NCI-H748 treated with DMSO at 0.1 percent for 48 hours (cell line): ENCODE measurements around the gene NUP85.
"Not testable (repeated sequence)": the region's sequence is repeated elsewhere in the genome, so short reads cannot be mapped to it uniquely, and the experiment has no call there.

Source experiments
- DNase-seq: peaks from one replicate; lab custom pipeline; 2025; lab: John Stamatoyannopoulos, UW

NUP85 gene

DNA sequence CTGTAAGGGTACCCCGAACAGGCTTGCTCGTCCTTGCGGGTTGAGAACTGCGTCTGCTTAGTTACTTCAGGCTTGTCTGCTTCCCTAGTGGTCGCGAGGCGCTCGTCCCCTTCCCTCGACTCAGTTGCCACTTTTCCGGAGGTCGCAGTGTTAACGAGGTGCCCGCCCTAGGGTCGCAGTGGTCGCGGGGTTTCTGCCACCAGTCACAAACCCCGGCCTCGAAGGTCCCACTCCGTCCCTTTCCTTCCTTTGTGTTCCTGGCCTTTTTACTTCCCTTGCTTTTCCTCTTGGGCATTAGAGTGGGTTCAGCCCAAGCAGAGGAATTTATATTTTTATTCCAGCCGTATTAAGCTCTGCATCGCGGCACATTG lies 299 bp downstream of the NUP85 start:
- no peak for DNase-seq

GRCh38 chr17:75207050-75207407 lies 1.6 kb downstream of the NUP85 start:
- not testable (repeated sequence) for DNase-seq

- no peak for DNase-seq
These were observed 2.3 kb downstream of the NUP85 start for GRCh38 chr17:75207760-75208159.

DNA sequence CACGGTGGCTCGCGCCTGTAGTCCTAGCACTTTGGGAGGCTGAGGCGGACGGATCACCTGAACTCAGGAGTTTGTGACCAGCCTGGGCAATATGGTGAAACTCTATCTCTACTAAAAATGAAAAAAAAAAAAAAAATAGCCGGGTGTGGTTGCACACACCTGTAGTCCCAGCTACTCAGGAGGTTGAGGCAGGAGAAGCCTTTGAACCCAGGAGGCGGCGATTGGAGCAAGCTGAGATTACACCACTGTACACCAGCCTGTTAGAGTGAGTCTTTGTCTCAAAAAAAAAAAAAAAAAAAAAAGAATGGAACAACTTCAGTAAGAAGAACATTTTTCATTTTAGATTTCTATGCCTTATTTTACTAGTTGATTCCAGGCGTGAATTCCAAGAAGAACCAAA lies 2.7 kb downstream of the NUP85 start:
- no peak for DNase-seq

DNA sequence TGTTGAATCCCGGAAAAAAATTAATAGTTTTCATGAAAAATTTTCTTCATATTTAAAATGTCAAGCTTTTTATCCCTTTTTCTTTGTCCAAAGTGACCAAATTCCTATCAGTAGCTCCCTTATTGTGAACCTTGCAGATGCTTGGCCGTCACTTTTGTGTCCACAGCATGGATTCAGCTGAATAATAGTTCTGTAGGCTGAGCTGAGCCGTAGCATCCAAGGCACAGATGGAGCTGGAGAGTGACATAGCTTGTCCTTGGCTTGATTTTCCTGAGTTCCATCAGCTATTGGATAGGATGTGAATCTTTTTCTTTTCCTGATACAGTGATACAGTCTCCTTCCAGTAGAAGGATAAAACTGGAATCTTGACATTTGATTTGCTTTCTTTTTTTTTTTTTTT lies 3.6 kb downstream of the NUP85 start:
- DNase-seq = no peak

DNA sequence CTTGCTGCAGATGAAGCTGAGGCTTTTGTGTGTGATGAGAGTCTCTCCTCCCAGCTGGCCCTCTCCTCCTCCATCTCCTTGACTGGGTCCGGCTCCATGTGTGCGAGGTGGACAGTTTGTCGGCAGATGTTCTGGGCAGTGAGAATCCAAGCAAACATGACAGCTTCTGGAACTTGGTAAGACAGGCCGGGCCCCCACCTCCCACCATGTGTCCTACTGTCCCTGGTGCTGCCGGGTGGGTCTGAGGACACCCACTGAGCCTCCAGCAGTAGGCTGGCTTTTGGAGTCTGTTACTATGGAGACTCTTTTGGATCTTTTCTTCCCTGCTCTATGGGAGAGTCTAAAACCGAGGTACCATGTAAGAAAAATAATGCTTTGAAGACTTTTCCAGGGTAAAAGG lies 12.7 kb downstream of the NUP85 start:
- no peak for DNase-seq

DNA sequence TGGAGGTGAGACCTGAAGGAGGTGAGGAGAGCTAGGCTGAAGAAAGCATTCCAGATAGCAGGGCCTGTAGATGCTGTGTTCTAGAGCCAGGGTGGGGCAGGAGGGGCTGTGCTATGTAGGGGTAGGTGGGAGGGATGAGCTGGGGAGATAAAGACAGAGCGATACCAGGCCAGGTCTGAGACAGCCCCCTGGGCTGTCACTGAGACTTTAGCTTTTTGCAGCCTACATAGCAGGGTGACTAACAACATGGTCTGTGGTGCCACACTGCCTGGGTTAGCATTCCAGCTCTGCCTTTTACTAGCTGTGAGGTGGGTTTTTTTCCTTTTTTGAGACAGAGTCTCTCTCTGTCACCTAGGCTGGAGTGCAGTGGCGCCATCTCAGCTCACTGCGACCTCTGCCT lies 14.3 kb downstream of the NUP85 start:
- DNase-seq = no peak

GRCh38 chr17:75225016-75225415 lies 19.5 kb downstream of the NUP85 start:
- DNase-seq = no peak

GRCh38 chr17:75227729-75228128 lies 22.2 kb downstream of the NUP85 start:
- no peak for DNase-seq

GRCh38 chr17:75228305-75228704 lies 22.8 kb downstream of the NUP85 start:
- DNase-seq = no peak

DNA sequence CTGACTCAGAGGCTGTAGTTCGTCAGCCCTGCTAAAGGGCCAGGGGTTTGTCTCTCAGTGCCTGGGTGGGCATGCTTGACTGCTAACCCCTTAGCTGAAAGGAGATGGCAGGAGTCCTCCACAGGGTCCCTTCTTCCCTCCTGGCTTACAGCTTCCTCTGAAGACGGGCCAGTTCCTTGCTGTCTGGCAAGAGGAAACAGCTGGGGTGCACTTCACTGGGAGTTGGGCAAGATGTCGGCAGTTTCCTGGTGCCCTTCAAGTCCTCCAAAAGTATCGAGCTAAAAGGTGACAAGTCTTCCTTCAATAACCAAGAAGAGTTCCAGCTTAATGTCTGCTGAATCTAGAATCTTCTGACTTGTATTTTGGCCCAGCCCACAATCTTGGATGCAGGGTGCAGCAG lies 23.4 kb downstream of the NUP85 start:
- DNase-seq = no peak

DNA sequence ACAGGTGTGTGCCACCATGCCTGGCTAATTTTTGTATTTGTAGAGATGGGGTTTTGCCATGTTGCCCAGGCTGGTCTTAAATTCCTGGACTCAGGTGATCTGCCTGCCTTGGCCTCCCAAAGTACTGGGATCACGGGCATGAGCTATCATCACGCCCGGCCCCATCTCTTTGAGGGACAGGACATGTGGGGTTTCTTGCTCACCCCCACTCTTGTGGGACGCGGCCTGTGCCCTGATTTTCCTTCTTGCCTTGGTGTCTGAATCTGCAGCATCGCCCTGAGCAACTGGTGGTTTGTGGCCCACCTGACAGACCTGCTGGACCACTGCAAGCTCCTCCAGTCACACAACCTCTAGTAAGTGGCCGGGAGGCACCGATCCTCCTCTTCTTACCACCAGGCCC lies 25.6 kb downstream of the NUP85 start:
- DNase-seq = no peak

GRCh38 chr17:75231741-75232464 lies 26.4 kb downstream of the NUP85 start:
- no peak for DNase-seq

GRCh38 chr17:75232786-75233185 lies 27.3 kb downstream of the NUP85 start:
- DNase-seq = no peak

DNA sequence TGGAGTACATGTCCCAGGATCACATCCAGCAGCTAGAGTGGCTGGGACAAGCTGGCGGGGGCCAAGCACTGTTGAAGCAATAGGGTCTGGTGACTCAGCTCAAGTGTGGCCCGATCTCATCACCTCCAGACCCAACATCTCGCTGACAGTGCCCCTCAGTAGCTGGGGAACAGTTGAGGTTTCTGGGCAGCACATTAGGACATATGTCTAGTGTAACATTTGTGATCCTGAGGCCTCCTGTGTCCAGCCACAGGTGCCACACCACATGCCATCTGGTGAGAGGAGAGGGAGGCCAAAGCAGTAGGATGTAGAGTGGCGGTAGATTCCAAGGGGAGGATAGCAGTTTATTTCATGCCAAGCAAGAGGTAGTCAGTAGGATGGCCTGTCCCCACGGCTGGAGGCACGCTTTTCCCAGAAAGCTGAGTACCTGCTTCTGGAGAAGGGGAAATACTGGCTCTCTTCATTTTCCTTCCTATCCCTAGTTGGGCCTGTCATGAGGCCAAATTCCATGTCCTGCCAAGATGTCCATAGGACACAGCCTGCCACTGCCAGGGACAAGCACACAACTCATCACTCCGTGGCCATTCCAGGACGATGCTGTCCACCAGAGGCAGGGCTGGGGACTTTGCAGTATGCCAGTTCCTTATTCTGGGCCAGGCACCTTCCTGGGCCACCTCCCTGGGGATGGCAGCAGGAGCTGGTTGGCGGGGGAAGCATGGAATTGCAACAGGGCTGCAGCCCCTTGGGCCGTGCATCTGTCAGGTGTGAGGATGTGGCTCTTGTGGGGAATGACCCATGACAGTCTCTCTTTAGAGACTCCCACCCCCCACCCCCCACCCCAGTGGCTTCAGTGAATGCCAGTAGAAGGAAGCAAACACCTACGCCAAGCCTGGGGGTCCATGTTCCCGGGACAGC lies 31.9 kb downstream of the NUP85 start:
- no peak for DNase-seq

DNA sequence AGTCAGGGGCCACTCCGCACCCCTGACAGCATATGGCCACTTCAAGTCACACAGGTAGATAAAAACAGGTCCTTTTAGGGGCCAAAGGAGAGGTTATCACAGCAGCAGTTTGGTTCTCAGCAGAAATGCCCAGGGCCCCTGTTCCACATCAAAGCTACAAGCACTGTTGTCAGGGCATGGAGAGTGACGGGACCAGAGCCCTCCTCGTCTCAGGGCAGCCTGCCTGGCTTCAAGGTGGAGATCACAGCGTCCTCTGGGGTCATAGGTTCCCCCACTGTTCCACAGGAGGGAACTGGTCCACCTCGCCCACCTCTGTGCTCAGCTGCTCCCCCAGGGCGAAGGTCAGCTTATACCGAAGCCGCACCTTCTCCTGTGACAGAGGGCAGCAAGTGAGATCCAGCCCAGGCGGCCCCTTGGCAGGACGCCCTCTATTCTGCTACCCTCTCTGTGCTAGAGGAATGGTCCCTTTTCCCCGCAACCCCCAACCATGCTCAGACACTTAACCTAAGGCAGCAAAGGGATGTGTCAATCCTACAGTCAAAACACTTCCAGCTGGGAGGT lies 32.6 kb downstream of the NUP85 start:
- DNase-seq = no peak

- peak; percentile 15 for DNase-seq
These were observed 33.3 kb downstream of the NUP85 start for GRCh38 chr17:75238684-75239191.

GRCh38 chr17:75239214-75239613 lies 33.7 kb downstream of the NUP85 start:
- no peak for DNase-seq

- no peak for DNase-seq
These were observed 34.4 kb downstream of the NUP85 start for GRCh38 chr17:75239778-75240393.

DNA sequence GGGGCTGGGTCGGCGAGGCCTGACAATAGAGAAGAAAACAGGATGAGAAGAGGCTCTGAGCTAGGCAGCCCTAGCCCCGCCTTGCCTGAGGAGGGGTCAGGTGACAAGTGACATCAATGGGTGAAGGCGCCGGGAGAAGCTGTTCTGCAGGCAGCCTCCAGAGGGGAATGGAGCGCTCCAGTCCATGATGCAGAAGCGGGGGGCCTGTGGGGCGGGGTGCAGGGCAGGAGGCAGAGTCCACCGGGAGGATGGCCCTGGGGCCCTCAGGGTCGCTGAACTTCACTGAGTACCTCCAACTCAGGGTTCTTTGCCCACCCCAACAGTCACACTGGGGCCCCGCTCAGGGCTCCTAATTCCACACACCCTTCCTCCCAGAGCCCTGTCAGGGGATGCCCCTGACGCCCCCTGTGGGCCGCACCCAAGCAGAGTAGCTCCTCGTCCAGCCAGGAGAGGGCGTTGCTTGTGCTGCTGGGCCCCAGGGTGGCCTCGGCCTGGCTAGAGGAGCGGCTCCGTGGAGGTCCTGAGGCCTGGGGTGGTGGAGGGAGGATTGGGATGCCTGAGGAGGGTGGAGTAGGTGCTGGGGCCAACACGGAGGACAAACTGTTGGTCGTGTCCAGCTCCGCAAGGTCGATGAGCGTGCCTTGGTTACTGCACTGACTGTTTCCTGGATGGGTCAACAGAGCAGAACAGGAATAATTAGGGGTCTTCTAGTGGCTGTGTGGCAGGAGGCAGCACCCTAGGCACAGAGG lies 35.1 kb downstream of the NUP85 start:
- no peak for DNase-seq

GRCh38 chr17:75241143-75241430 lies 35.6 kb downstream of the NUP85 start:
- DNase-seq = no peak

DNA sequence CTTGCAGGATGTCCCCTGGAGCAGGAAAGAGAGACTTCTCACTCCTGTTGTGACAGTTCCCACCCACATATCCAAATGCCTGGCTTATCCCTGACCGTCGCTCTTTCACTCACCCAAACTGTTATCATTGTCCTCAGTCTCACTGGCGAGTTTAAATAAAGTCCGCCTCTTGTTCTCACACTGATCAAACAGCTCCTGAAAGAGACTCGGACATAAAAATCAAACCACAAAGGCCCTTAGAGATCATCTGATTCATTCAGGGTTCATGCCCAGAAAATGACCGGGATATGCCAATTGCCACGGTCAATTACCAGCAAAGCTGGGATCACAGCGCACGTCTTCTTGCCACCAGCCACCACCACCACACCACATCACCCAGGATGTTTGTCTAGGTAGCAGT lies 36.0 kb downstream of the NUP85 start:
- DNase-seq = no peak
